ENCODE results near the gene CFAP69.
"Not testable (repeated sequence)": the region's sequence is repeated elsewhere in the genome, so short reads cannot be mapped to it uniquely, and the experiment has no call there.

CFAP69 gene

DNA sequence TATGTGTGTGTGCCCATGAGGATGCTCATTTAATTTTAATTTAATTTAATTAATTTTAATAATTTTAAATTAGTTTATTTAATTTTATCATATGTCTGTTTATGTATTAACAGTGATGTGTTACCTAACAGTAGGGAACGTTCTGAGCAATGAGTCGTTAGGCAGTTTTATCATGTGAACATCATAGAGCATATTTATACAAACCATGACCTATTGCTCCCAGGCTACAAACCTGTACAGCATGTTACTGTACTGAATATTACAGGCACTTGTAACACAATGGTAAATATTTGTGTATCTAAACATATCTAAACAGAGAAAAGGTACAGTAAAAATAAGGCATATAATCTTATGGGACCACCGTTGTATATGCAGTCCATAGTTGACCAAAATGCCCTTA is 13.7 kb upstream of the CFAP69 start:
- no peak for DNase-seq (ENCODE audit: low spot score)

DNA sequence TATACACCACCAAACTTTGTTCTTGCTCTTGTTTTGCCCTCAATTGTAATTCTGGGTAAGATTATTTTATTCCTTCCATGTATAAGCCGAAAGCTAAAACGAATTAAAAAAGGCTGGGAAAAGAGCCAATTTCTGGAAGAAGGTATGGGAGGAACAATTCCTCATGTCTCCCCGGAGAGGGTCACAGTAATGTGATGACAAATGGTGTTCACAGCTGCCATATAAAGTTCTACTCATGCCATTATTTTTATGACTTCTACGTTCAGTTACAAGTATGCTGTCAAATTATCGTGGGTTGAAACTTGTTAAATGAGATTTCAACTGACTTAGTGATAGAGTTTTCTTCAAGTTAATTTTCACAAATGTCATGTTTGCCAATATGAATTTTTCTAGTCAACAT is 12.5 kb upstream of the CFAP69 start:
- no peak for DNase-seq (ENCODE audit: low spot score)

DNA sequence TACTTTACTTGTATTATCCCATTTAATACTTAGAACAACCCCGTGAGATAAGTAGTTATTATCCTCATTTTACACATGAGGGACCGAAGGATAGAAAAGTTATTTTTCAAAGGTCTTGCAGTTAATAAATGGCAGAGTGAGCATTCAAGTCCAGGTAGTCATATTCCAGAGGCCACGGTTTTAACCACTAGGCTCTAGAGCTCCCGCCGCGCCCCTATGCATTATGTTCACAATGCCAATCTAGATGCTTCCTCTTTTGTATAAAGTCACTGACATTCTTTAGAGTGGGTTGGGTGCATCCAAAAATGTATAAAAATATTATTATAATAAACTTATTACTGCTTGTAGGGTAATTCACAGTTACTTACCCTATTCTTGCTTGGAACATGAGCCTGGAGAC is 11.4 kb upstream of the CFAP69 start:
- DNase-seq (ENCODE audit: low spot score) = peak; percentile 19

DNA sequence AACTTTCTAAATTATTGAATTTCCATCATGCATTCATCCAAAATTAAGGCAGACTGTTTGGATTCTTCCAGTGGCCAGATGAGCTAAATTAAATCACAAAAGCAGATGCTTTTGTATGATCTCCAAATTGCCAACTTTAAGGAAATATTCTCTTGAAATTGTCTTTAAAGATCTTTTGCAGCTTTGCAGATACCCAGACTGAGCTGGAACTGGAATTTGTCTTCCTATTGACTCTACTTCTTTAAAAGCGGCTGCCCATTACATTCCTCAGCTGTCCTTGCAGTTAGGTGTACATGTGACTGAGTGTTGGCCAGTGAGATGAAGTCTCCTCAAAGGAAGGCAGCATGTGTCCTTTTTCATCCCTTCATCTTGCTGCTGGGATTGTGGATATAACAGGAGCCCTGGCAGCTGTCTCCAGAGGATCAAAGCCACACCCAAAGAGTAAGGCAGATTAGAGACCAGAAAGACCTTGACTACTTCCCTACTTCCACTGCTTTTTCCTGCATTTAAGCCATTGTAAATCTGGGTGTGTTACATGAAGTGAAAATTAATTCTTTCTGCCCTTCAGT is 8.2 kb upstream of the CFAP69 start:
- DNase-seq (ENCODE audit: low spot score) = no peak

DNA sequence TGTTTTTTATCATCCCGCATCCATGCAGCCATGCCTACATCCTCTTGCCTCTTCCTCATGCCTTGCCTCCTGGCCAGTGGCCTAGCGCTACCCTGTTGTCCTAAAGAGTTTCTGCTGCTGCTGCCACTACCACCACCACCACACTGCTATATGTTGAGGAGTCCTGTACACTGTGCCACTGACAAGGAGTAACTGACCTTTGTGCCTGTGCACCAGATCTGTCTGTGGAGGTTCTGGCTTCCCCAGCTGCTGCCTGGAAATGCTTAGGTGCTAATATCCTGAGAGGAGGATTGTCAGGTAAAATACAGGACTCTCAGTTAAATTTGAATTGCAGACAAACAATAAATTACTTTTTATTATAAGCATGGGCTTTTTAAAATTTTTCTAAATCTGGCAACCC is 7.0 kb upstream of the CFAP69 start:
- no peak for DNase-seq (ENCODE audit: low spot score)

DNA sequence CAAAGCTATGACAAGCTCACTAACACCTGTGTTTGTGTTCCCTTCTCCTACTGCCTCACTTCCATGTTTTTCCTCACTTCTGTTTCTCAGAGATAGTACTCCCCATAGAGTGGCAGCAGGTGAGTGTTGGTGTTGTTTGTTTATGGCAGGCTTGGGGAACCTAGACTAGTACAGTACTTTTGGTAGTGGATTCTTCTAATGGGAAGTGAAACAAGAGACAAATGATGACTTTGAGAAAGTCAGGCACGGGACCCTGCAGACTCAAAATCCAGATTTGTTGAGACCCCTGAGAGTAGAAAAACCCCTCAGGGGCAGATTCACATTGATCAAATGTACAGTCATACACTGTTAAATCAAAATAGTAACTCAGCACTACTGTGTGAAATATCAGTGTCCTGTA is 6.4 kb upstream of the CFAP69 start:
- no peak for DNase-seq (ENCODE audit: low spot score)

DNA sequence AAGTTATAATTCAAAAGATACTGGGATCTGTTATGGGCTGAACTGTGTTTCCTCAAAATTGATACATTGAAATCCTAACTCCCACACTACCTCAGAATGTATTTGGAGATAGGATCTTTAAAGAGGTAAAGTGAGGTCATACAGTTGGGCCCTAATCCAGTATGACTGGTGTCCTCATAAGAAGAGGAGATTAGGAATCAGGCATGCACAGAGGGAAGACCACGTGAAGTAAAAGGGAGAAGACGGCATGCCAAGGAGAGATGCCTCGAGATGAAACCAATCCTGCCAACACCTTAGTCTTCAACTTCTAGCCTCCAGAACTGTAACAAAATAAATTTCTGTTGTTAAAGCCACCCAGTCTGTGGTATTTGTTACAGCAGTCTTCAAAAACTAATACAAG is 5.9 kb upstream of the CFAP69 start:
- DNase-seq (ENCODE audit: low spot score) = no peak

DNA sequence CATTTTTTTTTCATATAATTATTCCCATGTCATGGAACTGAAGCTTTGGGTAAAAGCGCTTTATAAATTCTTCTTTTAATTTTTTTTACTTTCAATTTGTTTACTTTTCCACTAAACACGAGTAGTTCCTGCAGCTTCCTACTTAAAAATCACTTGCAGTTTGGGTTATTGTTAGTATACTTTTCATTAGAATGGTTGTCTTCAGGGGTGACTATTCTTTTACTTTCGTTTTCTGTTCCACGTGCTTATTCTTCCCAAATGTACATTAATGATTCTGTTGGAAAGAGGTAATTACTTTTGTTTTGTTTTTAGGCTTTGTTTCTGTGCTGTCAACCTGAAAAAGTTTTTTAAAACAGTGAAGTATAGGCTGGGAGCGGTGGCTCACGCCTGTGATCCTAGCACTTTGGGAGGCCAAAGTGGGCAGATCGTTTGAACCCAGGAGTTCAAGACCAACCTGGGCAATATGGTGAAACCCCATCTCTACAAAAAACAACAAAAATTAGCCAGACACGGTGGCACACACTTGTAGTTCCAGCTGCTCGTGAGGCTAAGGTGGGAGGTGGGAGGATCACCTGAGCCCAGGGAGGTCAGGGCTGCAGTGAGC is 5.2 kb upstream of the CFAP69 start:
- DNase-seq (ENCODE audit: low spot score) = no peak

DNA sequence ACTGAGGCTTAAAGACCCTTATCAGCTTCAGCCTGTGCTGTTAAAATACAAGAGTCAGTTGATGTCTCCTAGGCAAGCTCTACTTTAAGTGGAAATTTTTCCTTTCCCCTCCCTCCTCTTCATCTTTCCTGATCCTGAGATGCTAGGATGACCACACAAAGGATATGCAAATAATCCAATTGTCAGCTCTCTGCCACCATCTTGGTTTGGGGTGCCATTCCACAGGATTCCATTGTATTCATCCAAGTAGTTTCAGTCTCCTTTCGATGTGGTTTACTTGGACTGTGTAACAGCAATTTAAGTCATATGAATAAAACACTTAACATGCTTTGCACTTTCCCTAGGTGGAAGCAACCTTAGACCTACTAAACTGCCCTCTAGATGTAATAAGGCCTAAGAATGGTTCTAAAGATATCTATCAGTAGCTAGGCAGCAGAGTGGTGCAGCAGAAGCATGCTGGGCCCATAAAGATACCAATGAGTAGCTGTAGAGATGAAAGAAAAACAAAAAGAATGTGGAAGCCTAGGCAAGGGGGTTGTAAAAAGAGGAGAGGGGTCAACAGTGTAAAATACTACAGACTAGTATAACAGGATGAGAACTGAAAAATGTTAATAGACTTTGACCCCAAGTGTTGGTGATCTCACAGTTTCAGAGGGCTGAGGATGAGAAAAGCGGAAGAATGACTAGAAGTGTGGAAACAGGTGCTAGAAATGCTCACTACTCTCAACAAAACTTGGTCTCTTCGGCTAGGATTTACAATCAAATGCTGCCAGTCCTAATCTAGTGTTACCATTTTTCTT is 2.4 kb upstream of the CFAP69 start:
- DNase-seq (ENCODE audit: low spot score) = peak; percentile 7

DNA sequence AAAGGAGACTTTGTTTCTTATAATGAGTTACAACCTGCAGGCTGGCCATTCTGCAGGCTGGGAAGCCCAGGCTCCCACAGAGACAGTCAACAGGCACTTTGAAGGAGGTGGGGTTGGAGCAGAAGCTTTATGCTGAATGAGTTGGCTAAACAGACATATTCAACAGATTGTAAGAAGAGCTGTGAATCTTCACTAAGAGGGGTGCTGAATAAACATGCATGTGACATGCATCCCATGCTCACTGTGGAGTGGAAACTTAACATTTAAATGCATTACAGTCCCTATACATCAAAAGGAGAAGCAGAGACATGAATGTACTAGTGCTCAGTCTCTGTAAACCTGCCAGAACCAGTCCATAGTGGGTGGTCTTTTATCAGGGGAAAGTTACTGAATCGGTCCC is 1.4 kb upstream of the CFAP69 start:
- no peak for DNase-seq (ENCODE audit: low spot score)

DNA sequence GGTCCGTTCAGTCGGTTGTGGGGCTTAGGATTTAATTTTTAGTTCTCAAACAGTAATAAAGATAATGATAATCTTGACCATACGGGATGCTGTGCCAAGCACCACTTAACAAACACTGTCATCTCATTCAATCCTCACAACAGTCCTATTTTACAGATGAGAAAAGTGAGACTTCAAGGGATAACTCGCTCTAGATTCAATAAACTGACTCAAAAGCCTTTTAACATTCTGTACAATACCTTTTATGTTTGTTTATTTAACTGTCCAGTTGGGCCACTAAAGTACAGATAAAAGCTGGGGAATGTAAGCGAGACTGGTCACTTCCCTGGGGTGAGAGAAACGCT is 437 bp upstream of the CFAP69 start:
- DNase-seq (ENCODE audit: low spot score) = no peak

DNA sequence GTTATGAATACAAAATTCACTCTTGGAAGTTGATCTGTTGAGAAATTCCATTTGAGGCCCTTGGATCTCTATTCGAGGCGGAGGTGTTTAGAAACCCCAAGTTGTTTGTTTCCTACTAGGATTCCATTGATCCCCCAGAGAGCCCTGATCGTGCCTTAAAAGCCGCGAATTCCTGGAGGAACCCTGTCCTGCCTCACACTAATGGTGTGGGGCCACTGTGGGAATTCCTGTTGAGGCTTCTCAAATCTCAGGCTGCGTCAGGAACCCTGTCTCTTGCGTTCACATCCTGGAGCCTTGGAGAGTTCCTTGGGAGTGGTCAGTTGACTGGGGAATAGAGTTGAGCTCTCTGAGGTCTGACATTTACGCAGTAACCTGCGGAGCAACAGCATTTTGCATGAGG is 1.2 kb downstream of the CFAP69 start:
- DNase-seq (ENCODE audit: low spot score) = peak; percentile 23

DNA sequence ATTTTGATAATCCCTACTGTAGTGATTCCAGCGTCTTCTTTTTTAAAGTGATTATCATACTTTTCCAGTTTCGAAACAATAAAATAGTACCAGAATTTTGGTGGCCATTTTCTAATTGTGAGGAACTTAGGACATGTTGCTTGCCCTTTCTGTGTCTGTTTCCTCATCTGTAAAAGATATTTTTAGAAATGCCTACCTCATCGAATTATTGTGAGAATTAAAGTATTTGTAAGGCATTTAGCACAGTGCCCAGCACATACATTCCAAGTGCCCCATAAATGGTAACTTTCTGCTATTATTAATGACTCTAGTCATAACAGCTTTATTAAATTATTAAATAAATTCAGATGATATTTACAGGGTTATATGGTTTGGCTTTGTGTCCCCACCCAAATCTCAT is 3.7 kb downstream of the CFAP69 start:
- no peak for DNase-seq (ENCODE audit: low spot score)

DNA sequence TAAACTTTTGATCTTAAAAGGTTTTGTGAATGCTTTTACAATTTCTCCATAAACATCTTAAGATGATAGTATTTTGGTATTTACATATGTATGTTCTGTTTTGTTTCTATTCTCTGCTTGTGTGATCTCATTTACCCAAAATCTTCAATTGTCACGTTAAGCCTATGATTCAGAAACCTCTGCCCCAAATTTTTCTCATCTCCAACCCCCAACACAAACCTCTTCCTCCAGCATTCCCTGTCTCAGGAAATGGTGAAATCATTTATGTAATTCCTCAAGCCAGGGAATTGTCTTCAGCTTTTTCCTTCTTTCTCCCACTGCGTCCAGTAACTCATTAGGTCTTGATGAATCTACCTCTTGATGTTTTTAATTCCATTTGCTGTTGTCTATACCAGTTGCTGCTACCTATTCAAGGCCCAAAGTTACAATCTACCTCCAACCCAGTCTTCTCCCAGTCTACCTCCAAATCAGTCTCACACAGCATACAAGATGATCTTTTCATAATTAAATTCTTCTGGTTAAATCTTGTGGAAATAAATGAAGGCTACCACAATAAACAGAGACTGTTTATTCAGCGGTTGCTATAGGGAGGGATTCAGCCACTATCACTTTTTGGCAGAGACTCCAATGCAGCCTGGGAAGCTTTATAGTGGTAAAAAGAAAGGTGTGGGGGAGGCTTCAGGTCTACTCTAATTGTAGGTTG is 5.8 kb downstream of the CFAP69 start:
- DNase-seq (ENCODE audit: low spot score) = peak; percentile 42

DNA sequence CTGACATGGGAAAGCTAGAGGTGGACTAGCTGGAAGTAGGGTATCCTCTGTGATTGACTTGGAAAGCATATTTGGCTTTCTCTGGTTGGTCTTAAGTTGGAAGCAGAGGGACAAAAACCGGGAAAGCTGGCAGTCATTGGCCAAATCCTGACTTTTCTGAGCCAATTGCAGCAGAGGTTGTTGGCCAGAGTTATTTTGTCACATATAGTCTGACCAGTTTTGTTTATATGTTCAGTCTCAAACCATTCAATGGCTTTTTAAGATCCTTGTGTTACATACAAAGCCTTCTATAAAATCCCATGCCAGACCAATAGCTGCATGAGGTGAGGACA is 6.3 kb downstream of the CFAP69 start:
- DNase-seq (ENCODE audit: low spot score) = no peak

DNA sequence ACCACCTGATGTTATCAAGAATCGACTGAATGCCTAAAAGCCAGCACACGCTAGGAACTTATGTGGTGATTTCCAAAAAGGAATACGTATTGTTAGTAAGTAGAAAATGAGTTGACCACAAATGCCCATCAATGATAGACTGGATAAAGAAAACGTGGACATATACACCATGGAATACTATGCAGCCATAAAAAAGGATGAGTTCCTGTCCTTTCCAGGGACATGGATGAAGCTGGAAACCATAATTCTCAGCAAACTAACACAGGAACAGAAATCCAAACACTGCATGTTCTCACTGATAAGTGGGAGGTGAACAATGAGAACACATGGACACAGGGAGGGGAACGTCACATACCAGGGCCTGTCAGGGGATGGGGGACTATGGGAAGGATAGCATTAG is 11.0 kb downstream of the CFAP69 start:
- not testable (repeated sequence) for DNase-seq (ENCODE audit: low spot score)

DNA sequence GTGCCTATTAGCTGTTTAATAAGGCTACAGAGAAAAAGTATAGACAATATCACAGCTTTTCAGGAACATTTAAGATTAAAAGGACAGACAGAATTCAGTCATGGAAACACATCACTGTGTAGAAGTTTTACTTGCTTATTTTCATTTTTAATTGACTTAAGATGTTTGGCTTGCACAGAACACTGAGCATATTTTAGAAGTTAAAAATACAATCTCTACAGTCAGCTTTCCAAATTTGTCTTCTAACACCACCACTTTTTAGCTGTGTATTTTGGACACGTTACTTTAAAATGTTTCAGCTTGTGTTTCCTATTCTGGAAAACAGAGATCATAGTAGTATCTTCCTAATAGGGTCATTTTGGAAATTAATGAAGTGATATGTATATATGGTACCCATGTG is 11.8 kb downstream of the CFAP69 start:
- DNase-seq (ENCODE audit: low spot score) = no peak

DNA sequence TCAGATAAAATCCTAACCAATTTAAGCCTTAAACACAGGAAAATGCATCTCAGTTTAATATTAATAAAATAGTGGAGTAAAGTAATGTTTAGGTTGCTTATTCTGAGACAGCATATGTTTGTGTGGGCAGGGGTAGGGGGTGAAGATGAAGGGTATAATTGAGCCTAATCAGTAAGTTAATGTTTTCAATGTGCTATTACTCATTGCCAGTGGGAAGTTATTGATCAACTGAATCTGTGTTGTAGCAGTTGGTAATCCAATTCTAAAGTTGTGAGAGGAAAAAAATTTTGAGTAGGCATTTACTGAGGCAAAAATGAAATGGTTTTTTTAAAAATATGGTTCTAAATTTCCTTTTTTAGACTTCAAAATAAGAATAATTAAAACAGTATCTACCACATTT is 16.5 kb downstream of the CFAP69 start:
- DNase-seq (ENCODE audit: low spot score) = no peak

DNA sequence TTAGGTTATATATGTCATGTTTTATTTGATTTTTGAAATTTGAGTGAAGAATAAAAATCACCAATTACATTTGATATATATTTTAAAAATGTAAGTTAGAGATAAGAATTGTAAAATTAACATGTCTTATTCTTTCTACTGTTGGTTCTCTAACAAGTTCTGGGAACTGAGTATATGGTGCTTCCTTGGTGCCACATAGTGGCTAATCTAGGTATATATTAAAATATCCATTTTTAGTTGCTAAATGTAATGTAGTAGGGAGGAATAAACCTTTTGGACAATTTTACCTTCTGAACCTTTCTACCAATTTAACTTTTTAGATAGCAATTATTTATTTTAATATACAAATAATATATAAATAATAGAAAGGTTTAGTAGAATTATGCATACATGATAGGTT is 17.5 kb downstream of the CFAP69 start:
- peak; percentile 55 for DNase-seq (ENCODE audit: low spot score)

DNA sequence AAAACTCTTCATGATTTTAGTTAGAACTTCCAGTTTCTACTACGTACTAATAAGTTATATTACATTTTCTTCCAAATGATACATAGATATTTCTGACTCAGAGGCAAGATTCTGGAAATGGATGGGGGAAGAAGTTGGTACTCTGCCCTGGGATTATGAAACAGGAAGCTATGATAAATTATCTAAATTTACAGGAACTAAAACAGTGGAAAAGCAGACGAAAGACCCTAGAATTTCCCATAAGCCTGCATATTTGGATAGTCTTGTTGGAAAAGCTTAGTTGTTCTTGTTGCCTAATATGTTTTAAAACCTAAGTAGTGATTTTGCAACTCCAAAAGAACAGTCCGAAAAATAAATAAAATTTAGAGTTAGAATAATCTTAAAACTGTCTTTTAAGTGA is 21.8 kb downstream of the CFAP69 start:
- no peak for DNase-seq (ENCODE audit: low spot score)

DNA sequence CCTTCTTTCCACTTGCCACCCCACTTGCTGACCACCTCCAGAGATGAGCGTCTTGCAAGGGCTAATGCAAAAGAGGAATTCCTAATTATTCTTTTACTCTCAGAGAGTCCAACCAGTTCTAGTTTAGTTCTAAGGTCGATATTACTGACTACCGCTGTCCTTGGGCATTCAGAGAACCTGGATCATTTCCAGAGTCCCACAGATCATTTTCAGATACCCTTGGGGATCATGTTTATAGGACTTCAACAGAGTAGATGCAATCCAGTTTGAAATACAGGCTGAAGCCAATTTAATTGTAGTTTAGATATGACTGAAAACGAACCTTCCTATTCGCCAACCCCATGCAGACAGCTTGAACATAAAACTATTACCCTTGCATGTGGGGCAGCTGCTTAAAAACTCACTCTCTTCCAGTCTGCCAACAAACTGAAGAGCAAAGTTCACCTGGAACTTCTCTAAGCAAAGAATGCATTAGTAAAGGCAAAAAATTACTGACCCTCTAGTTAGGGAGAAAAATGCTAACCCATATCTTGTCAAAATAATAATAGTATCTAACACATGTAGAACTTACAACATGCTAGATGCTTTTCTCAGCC is 22.4 kb downstream of the CFAP69 start:
- DNase-seq (ENCODE audit: low spot score) = no peak

DNA sequence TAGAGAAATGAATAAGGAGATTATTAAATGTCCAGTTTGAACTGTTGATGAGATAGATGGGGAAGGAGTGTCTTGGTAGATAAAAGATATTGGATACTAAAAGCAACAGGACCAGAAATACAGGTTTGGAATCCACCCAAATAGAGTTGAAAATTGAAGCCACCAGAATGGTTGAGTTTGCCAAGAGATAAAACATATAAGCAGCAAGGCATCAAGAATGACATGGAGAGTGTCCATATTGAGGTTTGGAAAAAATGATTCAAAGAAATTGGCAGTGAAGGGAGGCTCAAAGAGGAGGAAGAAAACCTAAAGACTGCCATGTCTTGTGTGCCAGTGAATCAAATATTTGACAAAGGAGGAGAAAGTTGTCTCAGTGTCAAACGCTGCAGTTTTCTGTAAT is 24.2 kb downstream of the CFAP69 start:
- DNase-seq (ENCODE audit: low spot score) = no peak
